HCT116 (cell line): ENCODE results near the gene DDX24. TPM values are rescaled to one million over a fixed set of nuclear protein-coding genes. Genes with fewer than 3 reads are reported as not detected.

Experiments used
- ATAC-seq: fragments of 200-7000 bp; cut with Tn5 transposase; 2 replicates; pipeline ENCODE4 v1.9.1; 2020; ENCODE audit warnings: mild to moderate bottlenecking, moderate library complexity
- BruUV-seq: library from RNA; stranded (reverse); fragments of 400-500 nt; replicated peaks from 2 replicates; lab custom pipeline; 2021; lab: Mats Ljungman, UMichigan
- CTCF ChIA-PET: fragments of 300-600 bp; sonication (Branson Sonifier 250); formaldehyde crosslinking; loops from one replicate; lab custom pipeline; 2021; ENCODE audit warnings: antibody characterized with exemption; lab: Charles Lee
- POLR2A ChIA-PET: fragments of 300-600, 350-600 bp; sonication (Branson Sonifier 250); formaldehyde crosslinking; loops from one replicate; lab custom pipeline; 2021; ENCODE audit warnings: antibody characterized with exemption; lab: Charles Lee
- RAD21 ChIA-PET, 2 experiments: fragments of 300-600 bp; sonication (Branson Sonifier 250); formaldehyde crosslinking; loops; one replicate each; lab custom pipeline; 2023; ENCODE audit warnings: low total read pairs in 2 of 2; ENCODE audit not compliant: uncharacterized antibody in 2 of 2, unreplicated experiment in 2 of 2, low non-redundant PET in 1 of 2; lab: Charles Lee
- DNase-seq: peaks from one replicate; pipeline ENCODE4 v3.0.0-alpha.2; 2010; ENCODE audit warnings: low read depth, low spot score
- H2AFZ ChIP-seq: fragments of 200-600 bp; shearing (Covaris generic), sonication (generic); 2 replicates; pipeline ENCODE4 v1.6.1; 2017; ENCODE audit warnings: low read depth, mixed run types, mixed read lengths, antibody characterized with exemption, low read length; ENCODE audit not compliant: poor library complexity, severe bottlenecking
- H3K27ac ChIP-seq: 2 replicates; pipeline ENCODE4 v1.5.1; 2012; ENCODE audit warnings: low read depth, low read length
- H3K27me3 ChIP-seq: fragments of 200-600 bp; sonication (generic); 2 replicates; pipeline ENCODE4 v1.6.1; 2016; ENCODE audit warnings: mixed run types, low read length, mixed read lengths; ENCODE audit not compliant: insufficient read depth
- H3K36me3 ChIP-seq, 2 experiments: fragments of 200-500 bp in 1 of 2; fragments of 200-600 bp in 1 of 2; sonication (Bioruptor generic) in 1 of 2; sonication (generic) in 1 of 2; 2 replicates each; pipeline versions ENCODE4 v1.5.1 to v1.6.1; 2014 to 2016; ENCODE audit warnings: low read length in 2 of 2, inconsistent platforms in 1 of 2, mixed read lengths in 1 of 2, mixed run types in 1 of 2; ENCODE audit not compliant: insufficient read depth in 2 of 2, control insufficient read depth in 1 of 2
- H3K4me1 ChIP-seq, 2 experiments: fragments of 200-600 bp in 1 of 2; sonication (generic) in 1 of 2; 2 replicates each; pipeline versions ENCODE4 v1.5.1 to v1.6.1; 2012 to 2017; ENCODE audit warnings: low read length in 2 of 2, inconsistent platforms in 1 of 2, mild to moderate bottlenecking in 1 of 2, mixed read lengths in 1 of 2, mixed run types in 1 of 2, moderate library complexity in 1 of 2; ENCODE audit not compliant: insufficient read depth in 2 of 2, control insufficient read depth in 1 of 2
- H3K4me2 ChIP-seq: fragments of 200-600 bp; sonication (generic); 2 replicates; pipeline ENCODE4 v1.6.1; 2017; ENCODE audit warnings: mixed run types, low read length, mixed read lengths
- H3K4me3 ChIP-seq, 2 experiments: fragments of 200-600 bp in 1 of 2; sonication (generic) in 1 of 2; replicated peaks in 1 of 2; 2 replicates each; pipeline ENCODE4 v1.5.1; 2011 to 2016; ENCODE audit warnings: low read length in 2 of 2, control low read depth in 1 of 2, low read depth in 1 of 2, mild to moderate bottlenecking in 1 of 2, mixed read lengths in 1 of 2, mixed run types in 1 of 2
- H3K79me2 ChIP-seq: fragments of 200-600 bp; sonication (generic); 2 replicates; pipeline ENCODE4 v1.6.1; 2017; ENCODE audit warnings: mild to moderate bottlenecking, mixed run types, low read length, moderate library complexity, mixed read lengths; ENCODE audit not compliant: insufficient read depth
- H3K9ac ChIP-seq: fragments of 200-600 bp; sonication (generic); 2 replicates; pipeline ENCODE4 v1.6.1; 2016; ENCODE audit warnings: low read length, mixed read lengths
- H3K9me2 ChIP-seq: fragments of 200-600 bp; sonication (generic), shearing (Covaris generic); 2 replicates; pipeline ENCODE4 v1.6.1; 2017; ENCODE audit warnings: mixed run types, mild to moderate bottlenecking, moderate library complexity; ENCODE audit not compliant: insufficient read depth
- H3K9me3 ChIP-seq, 2 experiments: fragments of 200-500 bp in 1 of 2; fragments of 200-600 bp in 1 of 2; sonication (Bioruptor generic) in 1 of 2; sonication (generic) in 1 of 2; 2 replicates each; pipeline ENCODE4 v1.6.1; 2014 to 2017; ENCODE audit warnings: low read length in 2 of 2, mixed read lengths in 2 of 2, inconsistent platforms in 1 of 2, low read depth in 1 of 2, mild to moderate bottlenecking in 1 of 2, mixed run types in 1 of 2, moderate library complexity in 1 of 2; ENCODE audit not compliant: control insufficient read depth in 1 of 2, insufficient read depth in 1 of 2
- H4K20me1 ChIP-seq: fragments of 200-600 bp; sonication (generic), shearing (Covaris generic); 2 replicates; pipeline ENCODE4 v1.6.1; 2017; ENCODE audit warnings: mixed run types, mild to moderate bottlenecking, moderate library complexity; ENCODE audit not compliant: insufficient read depth
- ATF3 ChIP-seq: IDR thresholded peaks from 2 replicates; pipeline ENCODE4 v1.6.1; 2012
- CEBPB ChIP-seq: IDR thresholded peaks from 2 replicates; pipeline ENCODE4 v1.6.1; 2012; ENCODE audit warnings: low read depth
- ELF1 ChIP-seq: IDR thresholded peaks from 2 replicates; pipeline ENCODE4 v1.6.1; 2012; ENCODE audit warnings: low read depth, borderline replicate concordance
- EZH2 ChIP-seq: fragments of 200-600 bp; sonication (generic); IDR thresholded peaks from 2 replicates; pipeline ENCODE4 v1.6.1; 2017; ENCODE audit warnings: antibody characterized with exemption, mixed run types
- MAX ChIP-seq: IDR thresholded peaks from 2 replicates; pipeline ENCODE4 v1.6.1; 2012
- POLR2A ChIP-seq: IDR thresholded peaks from 2 replicates; pipeline ENCODE4 v1.7.0; 2011; ENCODE audit warnings: borderline replicate concordance; ENCODE audit not compliant: insufficient read depth, insufficient read length; ENCODE audit errors: extremely low read depth
- SP1 ChIP-seq: IDR thresholded peaks from 2 replicates; pipeline ENCODE4 v1.6.1; 2012; ENCODE audit warnings: low read depth
- TCF7L2 ChIP-seq: IDR thresholded peaks from 2 replicates; pipeline ENCODE4 v1.7.0; 2011; ENCODE audit warnings: borderline replicate concordance, inconsistent platforms; ENCODE audit not compliant: insufficient read depth, insufficient read length; ENCODE audit errors: extremely low read depth
- ZFX ChIP-seq: fragments of 450-650 bp; IDR thresholded peaks from 2 replicates; pipeline ENCODE4 v1.6.1; 2017
- ZNF274 ChIP-seq: fragments of 200-500 bp; sonication (Bioruptor generic); IDR thresholded peaks from 2 replicates; pipeline ENCODE4 v1.6.1; 2014; ENCODE audit warnings: mild to moderate bottlenecking, low read depth, low read length, inconsistent platforms
- intact Hi-C: fragments of 100-400 bp; cut with micrococcal nuclease; formaldehyde crosslinking; loops from 2 replicates; pipeline ENCODE4 v1.10.0; 2022
- total RNA-seq: library from RNA; stranded (reverse); gene quantifications from one replicate; pipeline ENCODE4 v1.2.1, GENCODE V29; 2021; ENCODE audit not compliant: unreplicated experiment
- TF ChIP-seq, protein P1 (sequence below): IDR thresholded peaks from 2 replicates; pipeline ENCODE4 v1.6.1; 2012; ENCODE audit warnings: low read depth

The DDX24 gene
- total RNA-seq, 1 experiment from 2014 or later = 169 TPM

GRCh38 chr14:94058128-94058673, 22.8 kb downstream of the DDX24 start:
- ChIA-PET POLR2A (no interaction called here), CTCF (interaction anchor here (2.7 kb wide), 1 partner anchor 74 kb away, joined by 5 read pairs; no protein-coding TSS in a partner anchor)
- H4K20me1 ChIP-seq = peaks cover 4% of the 10 kb centered on the region; the same call in 1 of the 2 replicates

More at GRCh38 chr14:94058128-94058673, 22.8 kb downstream of the DDX24 start:
- H2AFZ ChIP-seq = no peak overlapping the region
- no peaks in the 10 kb centered on the region for H3K9me2 ChIP-seq
- DNase-seq = no peak
- H3K9me3 ChIP-seq = no peaks in the 10 kb centered on the region
- intact Hi-C loops = no loop called here
- peaks cover 61 to 67% of the 10 kb centered on the region in 2 experiments for H3K36me3 ChIP-seq
- no peaks in the 10 kb centered on the region for H3K27me3 ChIP-seq
- H3K4me1 ChIP-seq = 0 out of 4 replicates have a peak, but pooled peaks cover 0 to 5% of the 10 kb centered on the region in 2 experiments
- H3K4me2 ChIP-seq = no peak overlapping the region
- ATAC-seq = no peak
- H3K9ac ChIP-seq = no peak overlapping the region
- BruUV-seq = no TSS peak
- H3K27ac ChIP-seq = no peak overlapping the region
- RAD21 ChIA-PET = no interaction called here
- H3K4me3 ChIP-seq = no peak overlapping the region
- H3K79me2 ChIP-seq = peaks cover 49% of the 10 kb centered on the region
- TF ChIP-seq ELF1 = no peak
- TF ChIP-seq, protein P1, sequence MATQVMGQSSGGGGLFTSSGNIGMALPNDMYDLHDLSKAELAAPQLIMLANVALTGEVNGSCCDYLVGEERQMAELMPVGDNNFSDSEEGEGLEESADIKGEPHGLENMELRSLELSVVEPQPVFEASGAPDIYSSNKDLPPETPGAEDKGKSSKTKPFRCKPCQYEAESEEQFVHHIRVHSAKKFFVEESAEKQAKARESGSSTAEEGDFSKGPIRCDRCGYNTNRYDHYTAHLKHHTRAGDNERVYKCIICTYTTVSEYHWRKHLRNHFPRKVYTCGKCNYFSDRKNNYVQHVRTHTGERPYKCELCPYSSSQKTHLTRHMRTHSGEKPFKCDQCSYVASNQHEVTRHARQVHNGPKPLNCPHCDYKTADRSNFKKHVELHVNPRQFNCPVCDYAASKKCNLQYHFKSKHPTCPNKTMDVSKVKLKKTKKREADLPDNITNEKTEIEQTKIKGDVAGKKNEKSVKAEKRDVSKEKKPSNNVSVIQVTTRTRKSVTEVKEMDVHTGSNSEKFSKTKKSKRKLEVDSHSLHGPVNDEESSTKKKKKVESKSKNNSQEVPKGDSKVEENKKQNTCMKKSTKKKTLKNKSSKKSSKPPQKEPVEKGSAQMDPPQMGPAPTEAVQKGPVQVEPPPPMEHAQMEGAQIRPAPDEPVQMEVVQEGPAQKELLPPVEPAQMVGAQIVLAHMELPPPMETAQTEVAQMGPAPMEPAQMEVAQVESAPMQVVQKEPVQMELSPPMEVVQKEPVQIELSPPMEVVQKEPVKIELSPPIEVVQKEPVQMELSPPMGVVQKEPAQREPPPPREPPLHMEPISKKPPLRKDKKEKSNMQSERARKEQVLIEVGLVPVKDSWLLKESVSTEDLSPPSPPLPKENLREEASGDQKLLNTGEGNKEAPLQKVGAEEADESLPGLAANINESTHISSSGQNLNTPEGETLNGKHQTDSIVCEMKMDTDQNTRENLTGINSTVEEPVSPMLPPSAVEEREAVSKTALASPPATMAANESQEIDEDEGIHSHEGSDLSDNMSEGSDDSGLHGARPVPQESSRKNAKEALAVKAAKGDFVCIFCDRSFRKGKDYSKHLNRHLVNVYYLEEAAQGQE = no peak
- TF ChIP-seq ATF3 = no peak
- TF ChIP-seq CEBPB = no peak
- no peak for TF ChIP-seq EZH2
- no peak for TF ChIP-seq TCF7L2
- TF ChIP-seq MAX = no peak
- no peak for TF ChIP-seq ZFX
- TF ChIP-seq ZNF274 = no peak
- no peak for TF ChIP-seq POLR2A
- no peak for TF ChIP-seq SP1
